ENCODE results near the gene LRRC10B. TPM values are rescaled to one million over a fixed set of nuclear protein-coding genes. Genes with fewer than 3 reads are reported as not detected.
"Not testable (repeated sequence)": the region's sequence is repeated elsewhere in the genome, so short reads cannot be mapped to it uniquely, and the experiment has no call there.

The LRRC10B gene
- total RNA-seq, result under 0.01 TPM in 1 of 2 replicates, not detected in the other

DNA sequence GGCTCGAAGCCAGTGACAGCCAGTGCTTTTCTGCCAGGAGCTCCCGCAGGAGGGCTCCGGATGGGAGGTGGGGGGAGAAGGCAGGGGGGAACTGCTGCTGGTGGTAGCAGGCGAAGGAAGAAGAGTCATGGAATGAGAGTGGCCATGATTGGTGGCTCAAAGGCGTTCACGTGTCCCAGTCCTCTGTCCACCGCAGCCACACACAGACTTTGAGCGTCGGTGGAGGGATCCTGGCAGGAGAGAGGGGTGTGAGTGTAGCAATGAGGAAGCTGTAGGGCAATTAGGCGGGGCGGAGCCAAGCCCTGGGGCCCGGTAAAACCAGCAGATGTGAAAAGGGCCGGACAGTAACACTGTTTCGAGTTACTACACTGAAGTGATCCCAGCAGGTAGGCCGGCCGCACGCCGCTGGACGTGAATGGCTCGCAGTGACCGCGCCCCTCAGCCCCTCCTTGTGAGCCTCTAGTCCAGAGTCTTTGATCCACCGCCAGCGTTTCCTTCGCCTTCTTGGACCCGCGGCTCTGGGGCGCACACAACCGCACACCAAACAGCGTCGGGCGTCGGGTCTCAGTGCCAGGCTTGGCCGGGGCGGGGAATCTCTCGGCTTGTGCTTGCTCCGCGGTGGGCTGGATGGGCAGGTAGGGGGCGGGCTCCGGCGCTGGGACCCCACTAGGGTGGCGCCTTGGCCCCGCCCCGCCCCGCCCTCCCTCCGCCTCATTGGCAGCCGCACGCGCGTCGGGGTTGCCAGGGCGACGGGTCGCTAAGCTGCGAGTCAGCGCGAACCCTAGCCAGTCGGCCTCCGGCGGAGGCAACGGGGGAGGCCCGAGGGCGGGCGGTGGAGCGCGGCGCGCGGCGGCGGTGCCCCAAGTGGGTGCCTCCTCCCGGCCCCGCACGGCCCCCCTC lies at the start of gene LRRC10B:
TSS of gene LRRC10B (plus strand) at position 788 of the 900 bp plus-strand sequence. CDS start 250 bp downstream, outside the sequence.
- DNase-seq (ENCODE audit: low read depth in 2 of 2), result no peak

DNA sequence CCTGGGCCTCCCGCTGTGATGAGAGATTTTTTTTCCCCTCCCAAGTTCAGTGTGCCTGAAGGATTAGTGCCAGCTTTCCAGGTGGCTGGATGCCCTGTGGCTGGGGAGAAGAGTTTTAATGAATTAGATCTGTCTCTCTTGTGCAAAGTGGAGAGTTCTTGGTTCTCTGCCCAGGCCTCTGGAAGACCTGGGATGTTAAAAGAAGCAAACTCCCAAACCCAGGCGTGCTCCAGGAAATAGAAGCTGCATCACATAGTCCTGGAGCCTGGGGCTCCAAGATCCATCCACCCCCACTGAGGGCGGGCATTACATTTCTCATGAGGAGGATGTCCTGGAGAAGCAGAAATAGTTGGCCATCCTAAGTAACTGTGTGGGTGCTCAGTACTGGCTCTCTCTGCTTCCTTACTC lies 48.1 kb upstream of the LRRC10B start:
- no peak for DNase-seq (ENCODE audit: low read depth in 2 of 2)

DNA sequence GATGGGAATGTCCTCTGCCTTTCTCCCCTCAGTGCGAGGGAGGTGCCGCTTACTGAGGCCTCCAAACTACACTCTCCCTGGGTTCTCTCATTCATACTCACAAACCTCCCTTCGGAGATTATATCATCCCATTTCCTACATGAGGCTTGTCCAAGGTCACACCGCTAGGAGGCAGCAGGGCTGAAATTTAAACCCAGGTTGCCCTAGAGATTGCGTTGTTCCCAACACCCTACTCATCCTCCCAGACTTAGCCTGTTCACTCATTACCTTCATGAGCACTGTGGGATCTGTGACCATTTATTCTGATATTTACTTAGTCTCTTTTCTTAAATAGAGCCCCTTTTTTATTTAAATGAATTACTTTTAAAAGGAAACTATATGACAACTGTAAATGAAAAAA lies 47.6 kb upstream of the LRRC10B start:
- DNase-seq (ENCODE audit: low read depth in 2 of 2), result no peak

DNA sequence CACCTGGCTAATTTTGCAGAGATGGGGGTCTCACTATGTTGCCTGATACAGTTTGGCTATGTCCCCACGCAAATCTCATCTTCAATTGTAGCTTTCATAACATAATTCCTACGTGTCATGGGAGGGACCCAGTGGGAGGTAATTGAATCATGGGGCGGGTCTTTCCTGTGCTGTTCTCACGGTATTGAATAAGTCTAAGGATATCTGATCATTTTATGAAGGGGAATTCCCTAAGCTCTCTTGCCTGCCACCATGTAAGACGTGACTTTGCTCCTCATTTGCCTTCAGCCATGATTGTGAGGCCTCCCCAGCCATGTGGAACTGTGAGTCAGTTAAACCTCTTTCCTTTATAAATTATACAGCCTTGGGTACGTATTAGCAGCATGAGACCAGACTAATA lies 40.9 kb upstream of the LRRC10B start:
- not testable (repeated sequence) for DNase-seq (ENCODE audit: low read depth in 2 of 2)

DNA sequence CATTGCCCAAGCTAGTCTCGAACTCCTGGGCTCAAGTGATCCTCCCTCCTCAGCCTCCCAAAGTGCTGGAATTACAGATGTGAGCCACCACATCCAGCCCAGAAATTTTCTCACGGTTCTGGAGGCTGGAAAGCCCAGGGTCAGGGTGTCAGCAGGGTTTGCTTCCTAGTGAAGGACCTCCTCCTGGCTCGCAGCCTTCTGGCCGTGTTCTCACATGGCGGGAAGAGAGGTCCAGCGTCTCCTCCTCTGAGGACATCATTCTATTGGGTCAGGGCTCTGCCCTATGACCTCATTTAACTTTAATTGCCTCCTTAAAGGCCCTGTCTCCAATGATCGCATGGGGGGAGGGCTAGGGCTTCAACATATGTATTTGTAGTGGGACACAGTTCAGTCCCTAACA lies 40.5 kb upstream of the LRRC10B start:
- no peak for DNase-seq (ENCODE audit: low read depth in 2 of 2)

DNA sequence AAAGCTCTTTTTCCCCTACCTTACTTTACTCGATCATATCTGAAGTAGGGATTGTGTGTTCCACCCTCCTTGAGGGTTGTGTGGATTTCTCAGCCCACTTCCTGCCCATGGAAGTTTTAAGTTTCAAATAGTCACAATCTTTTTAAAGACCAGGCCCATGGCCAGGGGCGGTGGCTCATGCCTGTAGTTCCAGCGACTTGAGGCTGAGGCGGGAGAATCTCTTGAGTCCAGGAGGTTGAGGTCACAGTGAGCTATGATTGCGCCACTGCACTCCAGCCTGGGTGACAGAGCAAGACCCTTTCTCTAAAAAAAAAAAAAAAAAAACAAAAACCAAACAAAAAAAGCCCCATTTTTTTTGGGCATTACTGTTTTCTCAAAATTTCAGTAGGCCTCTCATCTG lies 36.3 kb upstream of the LRRC10B start:
- DNase-seq (ENCODE audit: low read depth in 2 of 2), result no peak

DNA sequence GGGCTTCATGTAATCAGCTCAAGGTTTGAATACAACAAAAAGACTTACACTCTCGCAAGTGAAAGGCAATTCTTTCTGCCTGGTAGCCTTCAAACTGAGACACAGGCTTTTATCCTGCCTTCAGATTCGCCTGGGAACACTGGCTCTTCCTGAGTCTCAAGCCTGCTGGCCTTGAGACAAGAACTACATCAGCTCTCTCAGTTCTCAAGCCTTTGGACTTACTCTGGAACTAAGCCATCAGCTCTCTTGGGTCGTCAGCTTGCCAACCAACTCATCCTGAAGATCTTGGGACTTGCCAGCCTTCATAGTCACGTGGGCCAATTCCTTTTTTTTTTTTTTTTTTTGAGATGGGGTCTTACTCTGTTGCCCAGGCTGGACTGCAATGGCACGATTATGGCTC lies 35.7 kb upstream of the LRRC10B start:
- no peak for DNase-seq (ENCODE audit: low read depth in 2 of 2)

DNA sequence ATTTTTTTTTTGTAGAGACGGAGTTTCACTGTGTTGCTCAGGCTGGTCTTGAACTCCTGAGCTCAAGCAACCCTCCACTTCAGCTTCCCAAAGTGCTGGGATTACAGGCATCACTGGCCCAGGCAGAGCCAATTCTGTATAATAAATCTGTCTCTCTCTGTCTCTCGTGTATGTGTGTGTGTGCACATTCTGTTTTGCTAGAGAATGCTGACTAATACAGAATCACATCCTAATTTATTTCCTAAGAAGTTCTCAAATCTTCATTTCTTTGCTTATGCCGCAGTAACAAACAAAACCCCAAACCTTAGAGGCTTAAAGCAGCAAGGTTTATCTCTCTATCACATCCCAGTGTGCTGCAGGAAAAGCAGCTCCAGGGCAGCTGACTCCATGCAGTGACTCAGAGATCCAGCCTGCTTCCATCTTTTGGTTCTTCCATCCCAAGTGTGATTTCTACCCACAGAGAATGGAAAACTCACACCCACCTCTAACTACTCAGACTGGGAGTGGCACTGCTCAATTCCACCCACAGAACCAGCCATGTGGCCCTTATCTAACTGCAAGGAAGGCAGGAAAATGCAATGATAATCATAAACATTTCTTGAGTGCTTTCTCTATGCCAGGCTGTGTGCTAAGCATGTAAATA lies 35.1 kb upstream of the LRRC10B start:
- no peak for DNase-seq (ENCODE audit: low read depth in 2 of 2)

DNA sequence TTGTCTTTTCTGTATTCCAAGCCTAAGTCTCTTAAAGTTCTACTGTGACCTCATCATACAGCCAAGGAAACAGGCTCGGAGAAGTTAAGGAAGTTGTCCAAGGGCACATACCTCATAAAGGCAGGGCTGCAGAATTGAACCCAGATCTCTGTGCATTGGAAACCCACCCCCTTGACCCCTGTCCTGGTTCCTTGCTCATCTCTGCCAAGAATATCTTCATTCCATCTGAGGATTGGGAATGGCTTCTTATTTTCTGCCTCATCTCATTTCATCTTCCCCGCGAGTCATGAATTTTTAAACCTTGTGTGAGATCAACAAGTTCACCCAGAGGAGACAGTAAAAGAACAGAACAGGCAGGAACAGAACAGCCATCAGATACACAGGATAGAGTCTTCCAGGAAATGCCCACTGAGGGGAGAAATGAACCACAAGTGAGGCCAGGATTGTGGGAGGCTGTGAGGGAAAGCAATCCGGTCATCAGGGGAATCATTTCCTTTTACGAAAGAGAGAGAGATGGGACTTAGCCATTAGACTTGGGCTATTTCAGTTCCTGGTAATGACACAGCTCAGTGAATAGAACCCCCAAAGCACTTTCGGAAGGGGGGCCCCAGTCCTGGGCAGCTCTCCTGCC lies 34.4 kb upstream of the LRRC10B start:
- DNase-seq (ENCODE audit: low read depth in 2 of 2), result no peak

DNA sequence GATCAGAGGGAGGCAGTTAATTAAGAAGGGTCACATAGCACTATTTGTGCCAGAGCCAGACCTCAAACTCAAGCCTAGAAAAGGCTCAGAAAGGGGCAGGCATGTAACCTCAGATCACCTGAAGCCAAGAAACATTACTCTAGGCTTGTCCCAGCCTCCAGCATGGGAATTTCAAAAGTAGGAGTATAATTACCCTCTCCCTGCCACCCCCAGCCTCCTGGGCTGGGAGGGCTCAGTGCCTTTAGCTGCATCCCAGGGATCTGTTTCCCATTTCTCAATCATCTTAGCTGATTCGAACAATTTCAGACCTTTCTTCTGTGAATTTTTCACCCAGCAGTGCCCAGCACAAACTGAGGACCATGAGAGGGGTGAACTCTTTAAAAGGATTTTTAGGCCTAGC lies 33.1 kb upstream of the LRRC10B start:
- no peak for DNase-seq (ENCODE audit: low read depth in 2 of 2)

DNA sequence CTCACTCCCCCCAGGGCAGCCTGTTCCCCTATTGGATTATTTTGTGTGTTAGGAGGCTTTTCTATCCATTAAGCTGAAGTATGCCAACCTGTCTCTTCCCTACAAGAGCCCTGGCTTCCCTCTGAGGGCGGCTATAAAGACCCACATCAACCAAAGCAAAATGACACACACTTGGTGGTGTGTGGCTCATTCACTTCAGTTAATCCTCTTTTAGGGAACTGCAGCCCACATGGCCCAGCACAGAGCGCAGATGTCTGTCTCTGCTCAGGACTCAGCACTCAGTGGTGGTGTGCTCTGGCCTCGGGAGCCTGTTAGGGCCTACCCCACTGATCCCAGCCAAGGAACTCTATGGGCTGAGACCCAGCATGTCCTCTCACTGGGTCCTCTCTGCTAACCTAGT lies 32.2 kb upstream of the LRRC10B start:
- no peak for DNase-seq (ENCODE audit: low read depth in 2 of 2)

DNA sequence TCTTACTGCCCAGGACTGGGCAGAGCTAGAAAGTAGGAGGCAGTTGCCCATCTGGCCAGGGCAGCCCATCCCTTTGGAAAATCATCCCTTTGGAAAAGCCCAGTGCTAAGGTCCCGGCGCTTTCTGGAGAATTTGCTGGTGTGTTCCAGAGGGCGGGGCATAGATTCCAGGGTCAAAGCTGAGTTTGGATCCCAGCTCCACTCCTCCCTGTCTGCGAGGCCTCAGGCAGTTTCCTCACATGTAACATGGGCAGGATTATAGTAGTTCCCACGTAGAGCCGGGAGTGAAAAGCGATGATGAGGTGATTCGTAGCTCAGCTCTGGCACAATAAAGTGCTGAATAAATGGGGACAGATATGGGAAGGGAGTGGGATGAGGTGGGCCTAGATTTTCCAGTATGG lies 31.4 kb upstream of the LRRC10B start:
- no peak for DNase-seq (ENCODE audit: low read depth in 2 of 2)

DNA sequence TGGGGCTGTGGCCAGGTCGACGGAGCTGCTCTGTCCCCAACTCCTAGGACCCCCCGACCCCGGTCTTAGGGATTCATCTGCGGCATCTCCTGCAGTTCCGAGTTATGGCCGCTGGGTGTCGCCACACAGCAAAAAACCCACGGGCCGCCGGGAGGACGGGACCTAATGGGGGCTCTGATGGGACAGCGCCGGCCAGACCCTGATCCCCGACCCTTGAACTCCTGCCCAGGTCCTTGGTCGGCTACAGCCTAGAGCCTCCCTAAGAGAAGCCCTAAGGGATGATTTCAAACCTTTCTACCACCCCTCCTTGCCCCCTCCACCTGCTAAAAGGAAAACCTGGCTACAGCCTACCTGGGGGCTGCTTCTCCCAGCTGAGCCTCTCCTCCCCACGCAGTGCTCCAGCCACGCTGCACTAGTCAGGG lies 30.8 kb upstream of the LRRC10B start:
- DNase-seq (ENCODE audit: low read depth in 2 of 2), result peak in 1 of 2 donors; percentile 32

DNA sequence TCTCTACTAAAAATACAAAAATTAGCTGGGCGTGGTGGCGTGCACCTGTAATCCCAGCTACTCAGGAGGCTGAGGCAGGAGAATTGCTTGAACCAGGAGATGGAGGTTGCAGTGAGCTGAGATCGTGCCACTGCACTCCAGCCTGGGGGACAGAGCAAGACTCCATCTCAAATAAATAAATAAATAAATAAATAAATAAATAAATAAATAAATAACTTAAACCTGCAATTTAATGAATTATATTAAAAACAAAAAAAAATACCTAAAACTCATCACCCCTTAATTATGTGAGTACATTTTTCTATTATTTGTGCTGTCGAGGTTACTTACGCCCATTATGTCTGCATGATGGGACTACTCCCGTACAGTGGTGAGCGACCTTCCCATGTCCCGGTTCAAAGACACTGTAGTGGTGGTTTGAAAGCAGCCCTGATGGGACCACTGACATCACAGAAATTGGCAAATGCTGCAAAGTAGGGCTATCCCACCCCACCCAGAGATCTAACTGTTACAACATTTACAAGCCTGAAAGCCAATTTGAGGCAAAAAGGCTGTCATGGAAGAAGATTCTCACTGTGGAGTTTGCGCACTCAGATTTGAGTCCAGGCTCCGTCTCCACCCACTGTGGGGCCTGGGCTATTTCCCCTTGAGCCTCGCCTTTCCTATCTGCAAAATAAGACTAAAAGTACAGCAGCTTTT lies 29.0 kb upstream of the LRRC10B start:
- not testable (repeated sequence) for DNase-seq (ENCODE audit: low read depth in 2 of 2)

DNA sequence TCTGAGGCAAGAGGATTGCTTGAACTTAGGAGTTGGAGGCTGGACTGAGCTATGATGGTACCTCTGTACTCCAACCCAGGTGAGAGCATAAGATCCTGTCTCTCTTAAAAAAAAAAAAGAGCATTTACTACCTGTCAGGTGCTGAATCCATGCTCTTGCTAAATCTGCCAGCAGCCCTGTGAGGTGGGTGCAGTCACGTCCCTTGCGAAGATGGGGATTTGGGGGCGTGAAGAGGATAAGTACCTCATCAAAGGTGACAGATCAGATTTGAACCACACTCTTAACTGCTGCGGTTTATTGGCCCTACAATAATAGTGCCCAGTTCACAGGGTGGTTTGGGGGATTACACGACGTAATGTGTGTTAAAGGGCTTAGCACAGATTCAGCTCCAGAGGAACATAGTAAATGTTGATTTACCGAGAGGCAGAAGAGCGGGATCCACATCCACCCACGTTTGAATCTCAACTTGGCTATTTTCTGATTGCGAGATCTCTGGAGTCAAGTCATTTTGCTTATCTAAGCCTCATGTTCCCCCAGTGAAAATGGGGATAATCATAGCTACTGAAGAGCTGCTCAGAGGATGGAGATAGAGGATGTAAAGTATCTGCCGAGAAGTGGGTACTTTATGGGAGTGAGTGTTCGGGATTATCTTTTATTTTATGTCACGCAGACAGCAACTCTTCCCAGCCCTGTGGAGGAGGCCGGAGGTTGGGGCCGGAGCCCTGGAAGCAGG lies 28.1 kb upstream of the LRRC10B start:
- DNase-seq (ENCODE audit: low read depth in 2 of 2), result no peak

DNA sequence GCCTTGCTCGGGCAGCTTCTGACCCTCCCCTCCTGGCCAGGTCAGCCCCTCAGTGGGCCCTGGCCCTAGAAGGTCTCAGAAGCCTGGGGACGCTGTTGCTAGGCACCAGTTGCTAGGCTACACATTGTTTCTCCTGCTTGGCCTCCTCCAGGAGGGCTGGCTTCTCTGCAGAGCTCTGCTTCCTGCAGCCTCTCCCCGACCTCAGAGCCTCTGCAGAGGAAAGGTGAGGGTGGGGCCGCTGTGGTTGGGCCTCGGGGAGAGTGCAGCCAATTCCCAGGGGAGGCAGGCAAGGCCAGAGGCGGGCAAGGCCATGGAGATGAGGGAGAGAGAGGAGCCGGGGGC lies 27.6 kb upstream of the LRRC10B start:
- DNase-seq (ENCODE audit: low read depth in 2 of 2), result peak in 1 of 2 donors; percentile 12

DNA sequence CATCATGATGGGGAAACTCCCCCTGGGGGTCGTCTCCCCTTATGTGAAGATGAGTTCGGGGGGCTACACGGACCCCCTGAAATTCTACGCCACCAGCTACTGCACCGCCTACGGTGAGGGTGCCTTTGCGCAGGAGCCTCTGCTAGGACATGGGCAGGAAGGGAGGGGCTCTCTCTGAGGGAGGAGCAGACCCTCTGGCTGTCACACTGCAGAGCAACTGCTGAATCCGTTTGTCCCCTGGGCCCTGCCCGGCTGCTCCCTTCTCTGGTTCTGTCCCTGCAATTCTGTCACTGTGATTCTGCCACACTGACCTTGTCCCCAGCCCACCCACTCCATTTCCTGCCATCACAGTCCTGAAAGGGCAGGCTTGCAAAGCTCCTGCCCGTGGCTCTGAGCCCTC lies 26.7 kb upstream of the LRRC10B start:
- DNase-seq (ENCODE audit: low read depth in 2 of 2), result no peak

DNA sequence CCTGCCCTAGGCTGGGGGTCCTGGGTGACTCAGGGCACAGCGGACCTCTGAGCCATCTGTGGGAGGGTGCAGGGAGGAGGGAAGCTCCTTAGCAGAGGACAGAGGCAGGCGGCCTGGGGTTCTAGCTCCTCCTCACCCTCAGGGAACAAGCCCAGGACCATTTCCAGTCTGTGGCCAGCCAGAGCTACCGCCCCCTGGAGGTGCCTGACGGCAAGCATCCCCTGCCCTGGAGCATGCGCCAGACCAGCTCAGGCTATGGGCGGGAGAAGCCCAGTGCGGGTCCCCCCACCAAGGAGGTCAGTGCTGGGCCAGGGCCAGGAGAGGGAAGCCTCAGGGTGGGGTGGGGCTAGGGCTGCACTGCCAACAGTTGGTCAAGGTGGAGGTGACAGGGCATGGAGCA lies 26.0 kb upstream of the LRRC10B start:
- peak in 1 of 2 donors; percentile 9 for DNase-seq (ENCODE audit: low read depth in 2 of 2)

DNA sequence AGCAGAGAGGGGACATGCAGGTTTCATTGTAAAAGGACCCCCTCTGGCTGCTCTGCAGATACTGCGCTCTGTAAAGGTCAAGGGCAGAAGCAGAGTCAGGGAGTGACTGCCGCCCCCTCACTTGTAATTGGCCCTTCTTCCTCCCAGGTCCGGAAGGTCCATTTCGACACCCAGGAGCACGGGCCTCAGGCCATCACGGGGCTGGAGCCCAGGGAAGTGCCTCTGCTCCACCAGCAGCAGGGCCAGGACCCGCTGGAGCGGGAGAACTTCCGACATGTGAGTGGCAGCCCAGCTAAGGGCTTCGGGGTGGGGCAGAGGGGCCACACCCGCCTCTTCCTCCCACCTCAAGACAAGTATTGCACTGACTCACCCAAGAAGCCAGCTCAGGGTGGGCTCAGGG lies 24.0 kb upstream of the LRRC10B start:
- DNase-seq (ENCODE audit: low read depth in 2 of 2), result no peak

DNA sequence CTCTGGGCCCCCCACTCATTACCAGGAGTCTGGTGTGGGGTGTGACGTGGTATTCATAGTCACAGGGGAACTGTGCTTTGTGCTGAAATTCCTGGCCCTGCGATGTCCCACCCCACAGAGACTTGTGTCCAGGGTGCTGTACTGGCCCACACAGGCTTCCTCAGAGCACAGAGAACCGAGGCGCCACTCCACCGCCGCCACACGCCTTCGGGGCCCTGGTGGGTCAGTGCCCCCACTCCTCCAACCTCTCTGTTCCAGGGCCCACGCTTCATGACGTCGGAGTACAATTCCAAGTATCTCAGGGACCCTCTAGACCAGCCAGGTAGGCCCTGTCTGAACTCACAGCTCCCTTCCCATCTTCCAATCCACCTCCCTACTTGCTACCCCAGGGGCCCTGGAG lies 23.5 kb upstream of the LRRC10B start:
- no peak for DNase-seq (ENCODE audit: low read depth in 2 of 2)

DNA sequence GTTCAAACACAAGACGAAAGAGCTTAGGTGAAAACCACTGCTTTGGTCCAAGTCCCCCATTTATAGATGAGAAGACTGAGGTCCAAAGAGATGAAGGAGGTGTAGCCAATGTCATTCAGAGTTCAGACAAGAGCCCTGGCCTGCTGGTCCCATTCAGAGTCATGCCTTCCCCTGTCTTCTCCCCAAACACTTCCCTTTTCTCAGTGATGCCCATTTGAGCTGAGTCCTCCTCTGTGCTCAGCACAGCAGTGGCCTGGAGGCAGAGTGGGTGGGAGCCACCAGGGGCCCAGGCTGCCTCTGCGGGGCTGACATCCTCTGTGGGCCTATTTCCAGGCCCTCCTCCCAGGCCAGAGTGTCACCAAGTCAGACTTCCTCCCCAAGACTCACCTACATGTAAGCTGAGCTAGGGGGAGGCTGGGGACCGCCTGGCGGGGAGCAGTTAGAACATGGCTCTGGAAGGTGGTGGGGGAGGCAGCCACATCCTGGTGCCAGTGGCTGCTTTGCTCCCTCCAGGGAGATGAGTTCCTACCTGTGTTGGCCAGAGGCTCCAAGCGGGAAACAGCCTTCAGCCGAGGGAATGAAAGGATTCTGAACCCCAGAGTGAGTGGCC lies 22.4 kb upstream of the LRRC10B start:
- DNase-seq (ENCODE audit: low read depth in 2 of 2), result no peak

All from dermis microvascular lymphatic vessel endothelial cell (primary cell).